ENCODE data around the gene ARL5B.

DNA sequence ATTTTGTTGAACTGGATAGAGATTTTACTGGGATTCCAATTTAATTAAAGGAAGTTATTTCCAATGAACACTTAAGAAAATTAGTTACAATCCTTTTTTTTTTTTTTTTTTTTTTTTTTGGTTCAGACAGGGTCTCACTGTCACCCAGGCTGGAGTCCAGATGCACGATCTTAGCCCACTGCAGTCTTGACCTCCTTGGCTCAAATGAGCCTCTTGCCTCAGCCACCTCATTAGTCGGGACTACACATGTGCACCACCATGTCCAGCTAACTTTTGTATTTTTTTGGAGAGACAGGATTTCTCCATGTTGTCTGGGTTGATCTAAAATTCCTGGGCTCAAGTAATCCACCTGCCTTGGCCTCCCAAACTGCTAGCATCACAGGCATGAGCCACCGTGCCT, 2.5 kb upstream of the ARL5B start:
- TF ChIP-seq, protein P1, sequence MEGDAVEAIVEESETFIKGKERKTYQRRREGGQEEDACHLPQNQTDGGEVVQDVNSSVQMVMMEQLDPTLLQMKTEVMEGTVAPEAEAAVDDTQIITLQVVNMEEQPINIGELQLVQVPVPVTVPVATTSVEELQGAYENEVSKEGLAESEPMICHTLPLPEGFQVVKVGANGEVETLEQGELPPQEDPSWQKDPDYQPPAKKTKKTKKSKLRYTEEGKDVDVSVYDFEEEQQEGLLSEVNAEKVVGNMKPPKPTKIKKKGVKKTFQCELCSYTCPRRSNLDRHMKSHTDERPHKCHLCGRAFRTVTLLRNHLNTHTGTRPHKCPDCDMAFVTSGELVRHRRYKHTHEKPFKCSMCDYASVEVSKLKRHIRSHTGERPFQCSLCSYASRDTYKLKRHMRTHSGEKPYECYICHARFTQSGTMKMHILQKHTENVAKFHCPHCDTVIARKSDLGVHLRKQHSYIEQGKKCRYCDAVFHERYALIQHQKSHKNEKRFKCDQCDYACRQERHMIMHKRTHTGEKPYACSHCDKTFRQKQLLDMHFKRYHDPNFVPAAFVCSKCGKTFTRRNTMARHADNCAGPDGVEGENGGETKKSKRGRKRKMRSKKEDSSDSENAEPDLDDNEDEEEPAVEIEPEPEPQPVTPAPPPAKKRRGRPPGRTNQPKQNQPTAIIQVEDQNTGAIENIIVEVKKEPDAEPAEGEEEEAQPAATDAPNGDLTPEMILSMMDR (IDR thresholded peaks at IDR 0.05; ENCODE audit: low read depth, low read length, poor library complexity, severe bottlenecking): no peak
- TF ChIP-seq EZH2phosphoT487 (IDR thresholded peaks at IDR 0.05; ENCODE audit: borderline replicate concordance, low read length): no peak

Measured in DOHH2 (cell line).